Hematopoietic multipotent progenitor cell treated with erythropoietin and hydrocortisone succinate and interleukin-3 and kit ligand, for 6 days (in vitro differentiated cells): ENCODE results near the gene GRK3.

Experiments used
- DNase-seq: peaks from one replicate; pipeline ENCODE4 v3.0.0-alpha.2; 2015

GRK3 gene

DNA sequence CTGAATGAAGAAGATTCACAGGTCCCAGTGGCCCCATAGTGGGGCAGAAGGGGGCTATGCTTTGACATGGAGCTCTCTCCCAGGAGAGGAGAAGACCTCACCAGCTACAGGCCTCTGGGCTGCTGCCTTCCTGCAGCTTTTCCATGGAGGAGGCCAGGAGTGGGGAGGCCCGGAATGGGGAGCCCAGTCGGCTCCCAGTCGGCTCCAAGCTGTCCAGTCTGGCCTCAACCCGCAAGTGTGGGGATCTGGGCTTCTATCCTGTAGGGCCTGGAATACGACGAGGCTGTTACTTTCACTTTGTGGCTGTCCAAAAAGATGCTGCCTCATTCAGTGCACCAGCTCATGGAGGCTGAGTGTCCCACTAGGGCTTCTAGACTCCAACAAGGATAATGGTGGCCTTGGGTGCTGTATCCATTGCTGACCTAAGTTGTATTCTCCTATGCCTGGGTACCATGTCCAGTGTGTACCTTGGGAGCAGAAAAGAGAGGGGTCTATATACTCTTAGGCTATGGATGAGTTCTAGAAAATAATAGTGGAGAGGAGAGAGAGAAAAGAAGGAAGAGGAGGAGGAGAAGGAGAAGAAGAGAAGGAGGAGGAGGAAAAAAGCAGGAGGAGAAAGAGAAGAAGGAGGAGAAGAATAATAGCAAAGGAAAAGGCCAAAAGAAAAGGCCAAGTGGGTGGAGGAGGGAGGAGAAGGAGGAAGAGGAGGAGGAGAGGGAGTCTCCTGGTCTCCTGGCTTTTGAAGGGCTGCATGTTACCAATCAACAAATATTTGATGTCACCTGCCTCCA lies 178.6 kb downstream of the GRK3 start:
- DNase-seq, result no peak

DNA sequence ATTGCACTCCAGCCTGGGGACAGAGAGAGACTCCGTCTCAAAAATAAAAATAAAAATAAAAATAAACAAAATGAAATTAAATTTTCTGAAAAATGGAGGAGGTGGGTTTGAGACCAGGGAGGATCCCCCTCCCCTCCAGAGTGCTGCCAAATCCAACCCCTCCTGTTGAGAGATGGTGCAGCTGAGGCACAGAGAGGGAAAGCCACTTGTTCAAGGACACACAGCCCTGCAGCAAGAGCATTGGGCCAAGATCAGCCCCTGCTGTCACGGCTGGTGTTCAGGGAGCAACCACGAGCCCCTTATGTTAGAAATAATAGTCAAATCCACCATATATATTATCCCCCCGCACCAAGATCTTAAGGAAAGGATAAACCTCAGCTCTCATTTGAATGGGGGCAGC lies 180.2 kb downstream of the GRK3 start:
- DNase-seq, result no peak

DNA sequence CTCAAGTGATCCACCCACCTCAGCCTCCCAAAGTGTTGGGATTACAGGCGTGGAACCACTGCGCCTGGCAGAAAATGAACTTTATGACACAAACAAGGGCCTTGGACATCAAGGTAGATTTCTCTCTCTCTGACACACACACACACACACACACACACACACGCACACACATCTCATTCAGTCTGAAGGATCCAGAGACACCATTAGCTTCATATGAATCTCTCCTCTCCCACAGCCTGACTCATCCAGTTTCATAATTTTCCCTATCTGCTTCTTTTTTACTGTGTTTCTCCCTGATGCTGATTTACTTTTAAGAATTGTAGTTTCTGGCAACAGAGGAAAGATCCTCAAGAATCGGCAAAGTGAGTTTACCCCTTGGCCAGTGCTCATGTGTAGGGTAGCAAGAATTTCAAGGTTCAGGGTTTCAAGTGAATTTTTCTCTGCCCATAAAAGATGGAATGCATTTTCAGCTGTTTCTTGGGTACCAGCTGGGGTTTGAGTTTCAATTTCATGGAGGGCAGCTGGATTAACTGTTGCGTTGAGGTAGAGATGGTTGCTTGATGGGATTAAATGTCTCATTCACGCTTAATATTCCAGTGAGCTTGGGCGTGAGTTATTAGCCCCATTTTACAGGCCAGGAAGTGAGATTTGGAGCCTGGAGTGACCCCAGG lies 181.0 kb downstream of the GRK3 start:
- no peak for DNase-seq

DNA sequence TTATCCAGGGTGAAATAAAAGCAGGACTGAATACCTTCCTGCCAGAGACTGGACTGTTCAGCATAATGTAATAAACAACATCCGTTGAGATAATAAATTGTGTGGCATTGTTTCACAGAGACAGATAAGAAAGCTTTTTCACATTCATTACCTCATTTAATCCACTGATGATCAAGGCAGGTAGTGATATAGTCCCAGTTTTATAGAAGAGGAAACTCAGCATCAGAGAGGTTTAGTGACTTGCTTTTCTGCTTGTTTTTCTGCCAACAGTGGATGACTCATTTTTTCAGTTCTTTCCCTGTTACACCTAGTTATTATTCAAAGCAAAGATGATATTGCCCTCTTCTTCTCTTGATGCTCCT lies 181.5 kb downstream of the GRK3 start:
- no peak for DNase-seq

DNA sequence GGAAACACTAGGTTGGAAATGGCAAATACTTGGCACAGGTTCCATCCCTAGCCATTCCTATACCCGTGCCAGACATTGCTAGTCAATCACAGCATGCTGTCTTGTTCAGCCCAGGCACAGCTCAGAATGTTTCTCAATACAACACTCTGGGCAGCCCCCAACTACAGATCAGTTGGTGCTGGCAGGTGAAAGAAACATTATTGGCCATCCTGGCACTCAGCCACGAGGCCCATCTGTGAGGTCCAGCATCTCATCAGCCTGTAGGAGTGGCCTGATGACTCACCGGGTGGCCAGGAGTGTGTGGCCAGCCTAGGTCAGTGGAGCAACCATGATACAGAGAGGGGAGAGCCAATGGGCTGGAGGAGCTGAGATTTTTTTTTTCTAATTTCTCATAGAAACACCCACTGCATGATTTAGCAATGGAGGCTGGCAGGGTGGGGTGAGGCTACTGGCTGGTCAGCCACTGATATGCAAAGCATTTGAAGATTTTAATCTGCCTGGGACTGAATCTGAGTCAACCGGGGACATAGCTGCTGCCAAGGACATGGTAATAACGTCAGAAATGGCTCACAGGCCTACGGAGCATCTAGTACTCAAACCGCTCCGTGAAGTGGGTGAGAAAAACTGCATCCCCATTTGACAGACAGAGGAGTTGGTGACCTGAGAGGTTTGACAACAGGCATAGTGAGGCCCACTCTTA lies 182.9 kb downstream of the GRK3 start:
- DNase-seq, result peak; percentile 53

DNA sequence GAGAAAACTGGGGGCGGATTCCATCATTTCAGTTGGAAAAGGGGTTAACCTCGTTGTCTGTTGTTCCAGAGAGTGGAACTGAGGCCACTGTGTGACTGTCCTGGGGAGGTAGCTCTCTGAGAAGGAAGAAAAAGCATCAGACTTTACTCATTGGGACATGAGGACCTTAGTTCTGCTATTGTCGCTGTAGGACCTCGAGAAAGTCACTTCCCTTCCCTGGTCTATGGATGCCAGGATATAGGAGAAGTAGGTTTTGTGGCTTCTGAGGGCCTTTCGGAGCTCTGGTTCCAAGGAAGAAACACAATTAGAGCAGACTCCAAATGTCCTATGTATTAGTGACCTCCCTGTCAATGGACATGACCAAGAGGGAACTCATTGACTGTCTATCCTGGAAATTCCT lies 183.7 kb downstream of the GRK3 start:
- DNase-seq, result no peak

DNA sequence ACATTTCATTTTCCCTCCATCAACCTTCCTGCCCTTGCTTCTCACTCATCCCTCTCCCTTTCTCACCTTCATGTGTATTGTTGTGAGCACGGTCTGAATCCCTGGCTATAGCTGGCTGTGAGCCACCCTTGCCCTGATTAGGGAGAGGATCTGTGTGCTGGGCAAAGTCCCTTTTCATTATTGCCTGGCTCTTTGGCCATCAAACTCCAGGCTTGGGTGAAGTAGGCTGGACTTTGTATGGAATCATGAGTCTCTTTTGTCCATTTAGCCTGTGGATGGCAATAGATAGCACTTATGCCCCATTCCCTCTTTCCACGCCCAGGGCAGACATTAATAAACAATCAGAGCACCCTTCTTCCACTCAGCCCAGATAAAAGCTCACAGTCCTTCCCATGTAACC lies 184.2 kb downstream of the GRK3 start:
- DNase-seq, result no peak

DNA sequence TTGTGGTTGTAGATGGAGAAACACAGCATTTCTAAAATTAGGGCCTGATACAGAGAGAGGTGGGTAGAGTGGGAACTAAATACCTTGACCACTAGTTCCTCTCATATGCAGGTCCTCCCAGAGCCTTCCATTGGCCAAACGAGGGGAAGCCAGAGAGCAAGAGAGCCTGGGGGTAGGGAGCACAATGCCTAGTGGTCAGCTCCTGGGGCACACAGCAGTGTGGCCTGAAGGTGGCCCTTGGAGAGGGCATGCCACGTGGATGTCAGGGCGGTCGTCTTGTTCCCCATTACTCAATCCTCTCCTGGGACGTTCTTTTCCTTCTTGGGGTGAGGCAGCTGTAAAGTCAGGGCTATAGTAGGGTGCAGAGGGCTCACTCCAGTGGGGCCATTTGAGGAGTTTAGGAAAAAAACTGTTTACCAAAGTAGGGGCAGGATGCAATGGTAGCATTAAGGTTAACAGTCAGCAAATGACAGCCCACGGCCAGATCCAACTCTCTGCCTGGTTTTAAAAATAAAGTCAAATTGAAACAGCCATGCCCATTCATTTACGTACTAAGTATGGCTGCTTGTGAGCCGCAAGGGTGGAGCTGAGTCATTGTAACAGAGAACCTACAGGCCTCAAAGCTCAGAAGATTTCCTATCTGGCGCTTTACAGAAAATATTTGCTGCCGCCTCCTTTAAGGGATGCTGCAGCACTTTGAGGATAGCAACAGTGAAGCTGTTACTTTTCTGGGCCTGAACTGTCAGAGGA lies 185.1 kb downstream of the GRK3 start:
- peak; percentile 29 for DNase-seq

DNA sequence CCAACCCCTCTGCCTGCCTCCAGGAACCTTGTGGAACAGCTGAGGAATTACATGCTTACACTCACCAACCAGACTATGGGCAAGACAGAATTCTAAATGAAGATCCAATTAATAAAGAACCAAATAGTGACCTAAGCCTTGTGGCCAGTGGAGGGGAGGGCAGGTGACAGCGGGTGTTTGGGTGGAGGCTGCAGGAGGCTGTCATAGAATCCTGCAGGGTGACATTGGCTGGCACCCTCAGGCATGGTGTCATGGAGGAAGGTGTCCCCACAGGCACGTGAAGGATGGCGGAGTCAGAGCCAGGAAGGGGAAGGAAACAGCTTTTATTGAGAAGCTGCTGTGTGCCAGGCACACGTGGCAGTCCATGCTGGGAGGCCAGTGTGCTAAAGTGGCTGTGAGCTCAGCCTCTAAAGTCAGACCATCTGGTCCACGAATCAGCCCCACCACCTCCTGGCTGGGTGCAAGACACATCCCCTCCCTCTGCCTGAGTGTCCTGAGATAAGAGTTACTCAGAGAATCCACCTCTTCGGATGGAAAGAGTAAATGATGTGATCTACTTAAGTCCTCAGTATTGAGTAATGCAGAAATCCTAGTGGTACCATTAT lies 186.2 kb downstream of the GRK3 start:
- DNase-seq, result peak; percentile 14

DNA sequence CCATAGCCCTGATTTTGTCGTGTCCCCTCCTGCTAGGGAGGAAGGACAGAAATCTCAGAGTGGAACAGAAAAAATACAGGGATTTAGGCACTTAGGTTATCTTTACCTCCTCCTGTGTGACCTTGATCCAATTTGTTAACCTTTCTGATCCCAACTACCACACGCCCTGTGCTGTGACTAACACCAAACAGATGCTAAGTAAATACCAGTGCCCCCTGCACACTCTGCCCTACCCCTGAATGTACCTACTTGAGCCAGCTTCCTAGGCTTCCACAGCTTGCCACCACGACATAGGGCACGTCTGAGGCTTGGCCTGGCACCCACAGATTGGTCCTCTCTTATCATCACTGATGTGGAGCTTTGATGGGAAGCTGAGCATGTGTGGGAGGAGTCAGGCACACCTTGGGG lies 186.7 kb downstream of the GRK3 start:
- DNase-seq, result no peak

DNA sequence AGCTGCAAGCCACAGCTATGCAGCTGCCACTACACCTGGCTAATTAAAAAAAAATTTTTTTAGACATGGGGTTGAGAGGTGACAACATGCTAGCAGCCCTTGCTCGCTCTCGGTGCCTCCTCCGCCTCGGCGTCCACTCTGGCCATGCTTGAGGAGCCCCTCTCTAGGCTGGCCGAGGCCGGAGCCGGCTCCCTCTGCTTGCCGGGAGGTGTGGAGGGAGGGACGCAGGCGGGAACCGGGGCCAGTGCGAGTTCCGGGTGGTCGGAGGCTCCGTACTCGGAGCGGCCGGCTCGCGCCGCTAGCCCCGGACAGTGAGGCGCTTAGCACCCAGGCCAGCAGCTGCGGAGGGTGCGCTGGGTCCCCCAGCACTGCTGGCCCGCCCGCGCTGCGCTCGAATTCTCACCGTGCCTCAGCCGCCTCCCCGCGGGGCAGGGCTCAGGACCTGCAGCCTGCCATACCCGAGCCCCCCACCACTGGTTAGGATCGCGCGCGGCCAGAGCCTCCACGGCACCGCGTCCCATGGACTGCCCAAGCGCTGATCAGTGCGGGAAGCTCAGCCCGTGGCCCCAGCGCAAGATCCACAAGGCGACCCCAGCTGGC lies 188.2 kb downstream of the GRK3 start:
- no peak for DNase-seq

DNA sequence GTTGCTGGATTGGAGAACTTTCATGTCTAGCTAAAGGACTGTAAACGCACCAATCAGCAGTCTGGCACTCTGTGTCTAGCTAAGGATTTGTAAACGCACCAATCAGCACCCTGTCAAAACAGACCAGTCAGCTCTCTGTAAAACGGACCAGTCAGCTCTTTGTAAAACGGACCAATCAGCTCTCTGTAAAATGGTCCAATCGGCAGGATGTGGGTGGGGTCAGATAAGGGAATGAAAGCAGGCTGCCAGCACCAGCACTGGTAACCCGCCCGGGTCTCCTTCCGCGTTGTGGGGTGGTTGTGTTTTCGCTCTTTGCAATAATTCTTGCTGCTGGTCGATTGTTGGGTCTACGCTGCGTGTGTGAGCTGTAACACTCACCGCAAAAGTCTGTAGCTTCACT lies 188.8 kb downstream of the GRK3 start:
- no peak for DNase-seq

DNA sequence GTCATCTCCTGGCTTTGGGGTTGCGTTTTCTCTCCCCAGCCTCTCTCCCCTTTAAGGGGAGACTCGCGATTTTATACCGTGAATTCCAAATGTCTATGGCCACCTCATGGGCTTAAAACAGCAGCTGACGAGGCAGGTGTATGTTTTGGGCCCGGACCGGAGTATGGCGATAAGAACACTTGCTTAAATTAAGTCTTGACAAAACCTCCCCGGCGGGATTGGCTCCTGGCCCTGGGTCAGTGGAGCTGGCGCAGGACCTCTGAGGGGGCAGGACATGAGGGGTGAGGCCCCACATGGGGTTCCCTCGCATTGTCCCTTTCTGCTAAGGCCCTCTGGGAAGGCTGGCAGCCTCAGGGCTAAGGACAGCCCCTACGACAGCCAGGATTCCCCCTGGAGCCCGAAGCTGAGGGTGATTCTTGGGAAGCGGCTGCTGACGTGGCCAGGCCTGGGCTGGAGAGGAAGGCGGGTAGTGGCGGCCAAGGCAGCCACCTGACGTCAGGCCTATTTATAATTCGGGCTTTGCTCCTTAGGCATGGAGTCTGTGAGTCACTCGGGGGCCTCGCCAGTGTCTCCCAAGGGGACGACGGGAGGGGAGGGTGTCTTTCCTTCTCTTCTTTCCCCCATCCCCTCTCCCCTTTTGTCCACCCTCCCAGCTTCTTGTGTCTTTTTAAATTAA lies 190.2 kb downstream of the GRK3 start:
- DNase-seq, result no peak

DNA sequence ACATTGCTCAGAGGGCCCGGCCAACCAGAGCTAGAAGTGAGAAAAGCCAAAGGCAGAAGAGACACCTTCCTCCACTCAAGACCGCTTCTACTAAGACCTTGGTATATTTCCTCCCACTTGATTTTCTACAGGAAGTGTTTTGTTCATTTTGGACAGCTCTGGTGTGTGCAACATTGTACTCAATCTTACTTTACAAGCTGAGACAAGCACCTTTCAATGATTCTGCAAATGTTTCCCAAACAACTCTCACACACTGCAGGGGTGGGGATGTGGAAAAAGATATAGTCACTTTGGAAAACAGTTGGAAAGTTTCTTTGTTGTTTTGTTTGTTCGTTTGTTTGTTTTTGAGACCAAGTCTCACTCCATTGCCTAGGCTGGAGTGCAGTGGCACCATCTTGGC lies 193.2 kb downstream of the GRK3 start:
- DNase-seq, result no peak

DNA sequence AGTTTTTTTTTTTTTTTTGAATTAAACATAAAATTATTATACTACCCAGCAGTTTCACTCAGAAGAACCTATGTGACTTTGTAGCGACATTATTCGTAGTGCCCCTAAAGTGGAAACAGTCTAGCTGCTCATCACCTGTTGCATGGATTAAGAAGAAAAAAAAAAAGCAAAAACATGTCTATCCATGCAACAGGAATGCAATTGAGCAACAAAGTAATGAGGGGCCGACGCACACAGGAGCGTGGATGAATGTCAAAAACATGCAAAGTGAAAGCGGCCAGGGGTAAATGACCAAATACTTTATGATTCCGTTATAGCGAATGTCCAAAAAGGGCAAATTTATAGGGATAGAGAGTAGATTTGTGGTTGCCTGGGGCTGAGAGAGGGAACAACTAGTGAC lies 193.8 kb downstream of the GRK3 start:
- no peak for DNase-seq

DNA sequence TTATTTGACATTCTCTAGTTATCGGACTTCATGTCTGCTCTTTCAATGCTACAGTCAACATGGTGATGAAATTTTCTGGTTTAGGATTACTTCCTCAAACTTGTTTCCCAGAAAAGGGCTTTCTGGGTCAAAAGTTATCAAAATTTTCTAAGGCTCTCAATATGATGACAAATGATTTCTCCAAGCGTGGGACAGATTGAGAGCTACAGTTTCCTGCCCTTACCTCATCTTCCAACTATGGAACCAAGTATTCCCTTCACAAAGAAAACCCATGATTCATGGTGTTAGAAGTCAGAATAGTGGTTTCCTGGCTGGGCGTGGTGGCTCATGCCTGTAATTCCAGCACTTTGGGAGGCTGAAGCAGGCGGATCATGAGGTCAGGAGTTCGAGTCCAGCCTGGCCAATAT lies 195.4 kb downstream of the GRK3 start:
- peak; percentile 62 for DNase-seq

DNA sequence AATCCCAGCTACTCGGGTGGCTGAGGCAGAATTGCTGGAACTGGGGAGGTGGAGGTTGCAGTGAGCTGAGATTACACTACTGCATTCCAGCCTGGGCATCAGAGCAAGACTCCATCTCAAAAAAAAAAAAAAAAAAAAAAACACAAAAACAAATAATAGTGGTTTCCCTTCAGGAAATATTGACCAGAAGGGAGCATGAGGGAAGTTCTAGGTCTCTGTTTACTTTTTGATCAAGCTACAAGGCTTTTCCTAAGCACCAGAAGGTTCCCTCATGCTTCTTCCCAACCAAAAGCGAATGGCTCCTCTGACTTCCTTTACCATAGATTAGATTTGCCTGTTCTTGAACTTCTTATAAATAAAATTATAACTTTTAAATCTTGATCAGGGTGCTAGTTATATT lies 195.8 kb downstream of the GRK3 start:
- DNase-seq, result no peak

DNA sequence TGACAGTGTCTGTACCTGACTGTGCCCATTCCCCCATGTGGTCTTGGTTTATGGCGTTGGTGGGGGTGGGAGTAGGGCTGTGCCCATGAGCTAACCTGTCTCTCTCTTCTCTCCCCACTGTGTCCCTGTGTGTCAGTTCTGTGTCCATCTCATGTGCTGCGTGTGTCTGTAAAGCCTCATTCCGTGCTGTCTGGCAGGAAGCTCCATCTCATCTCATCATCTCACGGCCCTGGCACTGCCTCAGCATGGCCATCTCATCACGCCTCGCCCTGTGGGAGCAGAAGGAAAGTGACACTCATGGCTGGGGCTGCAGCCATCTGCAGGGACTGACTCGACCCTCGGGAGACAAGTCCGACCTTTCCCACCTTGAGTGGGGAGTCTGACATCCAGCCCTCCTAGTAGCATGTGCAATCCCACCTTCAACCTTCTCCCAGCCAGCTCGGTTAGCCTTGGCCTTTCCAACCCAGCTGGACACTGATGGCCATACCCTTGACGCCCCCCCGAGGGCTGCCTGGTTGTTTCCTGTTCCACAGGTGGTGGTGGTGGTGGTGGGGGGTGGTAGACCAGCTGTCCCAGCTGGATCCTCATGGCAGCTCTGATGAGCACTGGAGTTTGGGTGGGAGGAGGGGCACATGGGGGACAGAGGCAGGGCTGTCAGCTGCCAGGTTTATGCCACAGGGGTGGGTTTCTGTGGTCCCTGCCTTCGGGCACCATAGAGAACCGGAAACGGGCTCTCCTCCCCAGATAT lies 196.5 kb downstream of the GRK3 start:
- DNase-seq, result no peak

DNA sequence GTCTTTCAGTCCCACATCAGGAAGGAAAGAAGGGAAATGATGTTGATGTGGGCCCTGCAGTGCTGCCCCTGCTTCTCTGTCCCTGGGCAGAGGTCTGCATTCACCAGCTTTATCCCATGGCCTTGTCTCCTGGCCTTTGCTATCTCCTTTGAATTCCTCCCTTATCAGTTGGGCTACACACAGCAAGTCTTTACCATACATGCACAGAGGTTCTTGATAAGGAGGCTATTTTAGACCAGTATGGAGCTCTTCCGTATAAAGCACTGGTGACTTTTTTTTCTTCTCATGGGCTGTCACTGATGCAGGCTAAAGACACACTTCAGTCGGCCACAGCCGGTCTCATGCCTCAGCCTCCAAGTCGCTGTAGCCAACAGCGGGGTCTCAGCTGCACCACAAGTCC lies 197.7 kb downstream of the GRK3 start:
- peak; percentile 77 for DNase-seq

DNA sequence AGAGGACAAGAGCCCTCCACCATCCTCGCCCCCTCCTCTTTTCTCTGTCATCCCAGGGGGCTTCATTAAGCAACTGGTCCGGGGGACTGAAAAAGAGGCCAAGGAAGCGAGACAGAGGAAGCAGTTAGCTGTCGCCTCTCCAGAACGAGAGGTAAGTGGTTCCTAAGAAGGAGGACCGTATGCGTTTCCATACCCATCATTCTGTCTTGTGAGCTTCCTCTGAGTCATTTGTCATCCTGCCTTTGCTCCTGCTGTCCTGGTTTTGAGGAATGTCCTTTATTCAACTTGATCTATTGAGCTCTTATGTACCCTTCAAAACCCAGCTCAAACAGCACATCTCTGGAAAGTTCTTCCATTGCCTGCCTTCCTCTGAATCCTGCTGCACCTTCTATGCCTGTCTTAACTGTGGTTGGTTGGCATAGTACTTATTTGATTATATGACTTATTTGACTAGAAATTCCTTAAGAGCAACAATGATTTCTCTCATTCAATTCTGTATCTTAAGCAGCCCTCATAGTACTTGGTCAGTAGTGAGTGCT lies 198.8 kb downstream of the GRK3 start:
- DNase-seq, result no peak
